Hepatic stellate cell (primary cell): Measurements from ENCODE around the gene GAB2.

Source experiments
- DNase-seq: peaks from one replicate; pipeline ENCODE4 v3.0.0; 2011; ENCODE audit warnings: low spot score

Gene GAB2

DNA sequence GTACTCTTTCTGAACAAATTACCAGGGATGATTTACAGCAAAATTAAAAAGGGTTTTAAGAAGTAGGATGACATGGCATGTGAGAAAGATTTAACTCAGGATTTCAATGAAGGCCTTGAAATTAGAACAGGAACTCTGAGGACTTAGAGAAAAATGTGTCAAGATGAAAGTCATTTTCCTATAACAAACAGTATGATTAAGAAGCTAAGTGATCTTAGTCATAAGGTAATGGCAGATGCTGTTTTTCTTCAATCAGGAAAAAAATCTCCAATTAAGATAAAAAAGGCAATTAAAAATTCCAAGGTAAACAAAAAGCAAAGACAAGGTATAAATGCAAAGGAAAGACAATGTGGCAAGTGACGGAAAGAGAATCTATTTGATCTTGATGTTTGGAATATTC is 73.5 kb downstream of the GAB2 start:
- no peak for DNase-seq

DNA sequence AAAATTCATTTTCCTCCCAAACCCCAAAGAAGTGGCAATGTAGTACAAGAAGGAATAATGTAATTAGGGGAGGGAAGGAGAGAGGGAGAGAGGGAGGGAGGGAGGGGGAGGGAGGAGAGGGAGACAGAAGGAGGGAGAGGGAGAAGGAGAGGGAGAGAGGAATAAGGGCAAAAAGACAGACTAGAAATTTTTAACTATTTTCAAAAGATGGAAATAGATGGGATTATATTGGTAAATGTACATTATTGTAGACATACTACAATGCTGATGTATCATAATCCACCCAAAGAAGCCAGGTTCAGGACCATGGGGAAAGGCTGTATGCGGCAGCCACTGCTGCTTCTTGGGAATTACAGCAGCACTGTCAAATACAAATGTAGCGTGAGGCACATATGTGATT is 74.3 kb downstream of the GAB2 start:
- no peak for DNase-seq

DNA sequence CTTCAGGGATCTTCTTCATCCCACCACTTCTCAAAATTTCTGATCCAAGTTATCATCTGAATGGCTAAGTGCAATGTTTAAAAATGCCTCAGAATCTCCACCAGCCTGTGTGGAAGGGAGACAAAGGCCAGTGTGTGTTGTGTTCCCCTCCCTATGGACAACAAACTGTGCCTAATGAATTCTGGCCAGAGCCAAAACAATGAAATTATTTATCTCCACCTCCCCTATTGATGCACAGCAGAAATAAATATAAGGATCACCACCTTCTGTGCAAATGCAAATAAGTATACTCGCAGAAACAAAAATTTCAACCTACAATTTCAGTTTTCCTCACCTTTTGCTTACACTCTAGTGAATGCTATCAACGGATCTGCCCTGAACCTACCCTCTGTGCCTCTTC is 75.8 kb downstream of the GAB2 start:
- no peak for DNase-seq

DNA sequence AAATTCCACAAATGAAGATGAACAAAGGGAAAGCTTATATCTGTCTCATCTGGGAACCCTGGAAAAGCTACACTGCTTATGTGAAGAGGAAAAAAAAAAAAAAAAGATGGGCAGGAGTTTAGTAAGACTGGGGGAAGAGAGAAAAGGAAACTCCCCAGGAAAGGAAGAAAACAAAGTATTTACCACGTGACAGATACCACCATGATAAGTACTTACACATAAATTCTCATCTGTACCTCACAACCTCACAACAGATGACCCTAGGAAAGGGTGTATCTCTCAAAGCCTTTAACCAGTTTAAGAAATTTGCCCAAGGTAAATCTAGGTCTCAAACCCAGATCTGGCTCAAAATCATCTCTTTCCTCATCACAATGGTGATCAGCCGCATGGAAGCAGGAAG is 77.1 kb downstream of the GAB2 start:
- no peak for DNase-seq

DNA sequence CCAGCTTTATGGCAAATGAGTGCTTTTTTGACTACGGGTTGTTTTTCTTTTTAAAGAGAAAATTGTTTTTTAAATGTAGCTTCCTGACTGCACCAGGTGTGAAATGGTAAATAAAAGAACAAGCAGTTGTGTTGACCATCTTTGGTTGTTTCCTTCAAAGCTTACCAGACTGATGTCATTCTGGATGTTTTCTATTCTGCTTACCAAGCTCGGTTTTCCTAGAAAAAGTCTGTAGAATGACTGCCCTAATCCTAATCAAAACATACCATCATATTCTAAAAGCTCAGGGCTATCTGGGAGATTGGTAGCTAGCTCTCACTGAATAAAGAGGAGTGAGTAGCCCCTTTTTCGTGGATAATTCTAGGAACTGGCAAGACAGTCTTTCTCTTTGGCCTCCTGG is 77.7 kb downstream of the GAB2 start:
- no peak for DNase-seq

DNA sequence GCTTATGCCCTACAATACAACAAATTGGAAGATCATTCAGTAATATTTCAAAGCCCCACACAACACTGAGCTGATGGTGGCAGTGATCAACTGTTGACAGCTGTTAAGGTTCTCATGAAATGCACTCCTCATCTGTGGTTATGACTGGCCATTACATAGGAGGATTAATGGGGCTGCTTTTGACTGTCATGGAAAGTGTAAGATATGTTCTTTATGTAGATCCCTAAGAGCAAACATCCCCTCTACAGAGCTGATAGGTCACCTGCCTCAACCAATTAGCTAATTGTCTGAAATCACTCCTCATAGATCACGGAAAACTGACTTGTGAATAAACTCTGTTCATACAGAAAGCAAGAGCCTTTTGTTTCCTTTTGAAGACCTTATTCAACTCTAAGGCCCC is 78.1 kb downstream of the GAB2 start:
- no peak for DNase-seq

DNA sequence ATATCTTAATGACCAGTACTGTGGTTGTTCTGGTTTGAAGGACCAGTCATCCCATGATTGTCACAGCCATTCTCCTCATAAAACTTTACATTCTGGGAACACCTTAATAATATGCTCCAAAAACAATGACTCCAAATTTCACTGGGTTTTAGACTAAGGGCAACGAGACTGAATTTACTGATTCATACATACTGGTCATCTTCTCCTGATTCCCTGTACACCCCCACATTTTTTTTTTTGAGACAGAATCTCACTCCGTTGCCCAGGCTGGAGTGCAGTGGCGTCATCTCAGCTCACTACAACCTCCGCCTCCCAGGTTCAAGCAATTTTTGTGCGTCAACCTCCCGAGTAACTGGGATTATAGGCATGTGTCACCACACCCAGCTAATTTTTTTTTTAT is 78.9 kb downstream of the GAB2 start:
- DNase-seq: no peak

DNA sequence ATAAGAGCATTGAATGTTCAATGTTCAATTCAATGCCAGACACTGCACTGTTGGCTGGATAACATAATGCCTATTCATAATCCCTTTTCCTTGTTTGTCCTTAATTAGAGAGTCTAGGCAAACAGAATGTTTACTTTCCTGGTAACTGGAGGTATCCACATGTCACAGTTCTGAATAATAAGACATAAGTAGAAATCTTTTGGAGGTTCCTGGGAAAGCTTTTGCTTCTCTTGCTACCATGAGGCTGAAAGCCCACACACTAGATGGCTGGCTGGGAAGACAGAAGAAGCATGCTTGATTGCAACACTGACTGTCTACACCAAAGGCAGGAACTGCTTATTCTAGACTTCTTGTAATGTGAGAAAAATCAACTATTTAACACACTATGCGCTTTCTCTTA is 79.5 kb downstream of the GAB2 start:
- no peak for DNase-seq

DNA sequence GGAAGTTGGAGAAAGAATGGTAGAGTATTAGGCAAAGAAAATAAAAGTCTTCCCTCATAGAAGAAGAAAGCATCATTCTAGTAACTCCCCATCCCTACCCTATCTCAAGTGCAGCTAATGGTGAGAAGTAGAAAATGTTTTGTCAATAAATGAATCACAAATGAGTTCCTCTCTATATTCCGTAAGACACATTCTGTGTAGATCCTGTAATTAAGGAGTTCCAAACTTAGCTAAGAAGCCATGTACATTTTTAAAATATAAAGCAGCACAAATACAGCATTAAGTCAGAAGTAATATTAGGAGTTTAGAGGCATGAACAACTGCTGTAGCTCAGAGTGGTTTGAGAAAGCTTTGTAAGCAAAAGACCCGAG is 80.1 kb downstream of the GAB2 start:
- DNase-seq: no peak

DNA sequence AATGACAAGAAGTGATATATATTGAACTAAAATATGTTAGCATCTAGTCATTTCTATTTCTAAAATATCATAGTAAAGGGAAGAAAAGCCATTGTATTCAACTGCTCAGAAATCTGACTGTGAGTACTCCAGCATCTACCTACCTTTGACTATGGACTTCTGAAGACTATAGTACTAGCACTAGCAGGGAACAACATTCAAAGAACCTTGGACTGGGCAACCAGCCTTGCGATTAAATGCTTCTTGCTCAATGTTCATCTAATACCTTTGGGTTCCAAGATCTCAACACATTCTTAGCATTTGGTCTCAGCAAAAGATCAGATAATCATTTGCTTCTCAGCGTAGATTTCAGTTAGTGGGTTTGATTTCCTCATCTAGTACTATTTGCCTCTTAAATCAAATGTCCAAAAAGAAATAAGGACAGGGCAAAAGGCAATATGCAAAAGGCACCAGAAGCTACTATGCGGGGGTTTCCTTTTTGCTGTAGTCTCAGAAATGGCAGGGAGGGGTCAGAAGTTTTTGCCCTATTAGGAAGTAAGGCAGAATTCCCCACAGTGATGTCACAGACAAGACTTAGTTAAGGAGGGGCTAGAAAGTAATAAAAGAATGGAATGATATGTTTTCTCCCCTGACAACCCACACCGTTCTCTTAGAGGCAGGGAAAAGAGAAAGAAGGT is 80.6 kb downstream of the GAB2 start:
- no peak for DNase-seq

DNA sequence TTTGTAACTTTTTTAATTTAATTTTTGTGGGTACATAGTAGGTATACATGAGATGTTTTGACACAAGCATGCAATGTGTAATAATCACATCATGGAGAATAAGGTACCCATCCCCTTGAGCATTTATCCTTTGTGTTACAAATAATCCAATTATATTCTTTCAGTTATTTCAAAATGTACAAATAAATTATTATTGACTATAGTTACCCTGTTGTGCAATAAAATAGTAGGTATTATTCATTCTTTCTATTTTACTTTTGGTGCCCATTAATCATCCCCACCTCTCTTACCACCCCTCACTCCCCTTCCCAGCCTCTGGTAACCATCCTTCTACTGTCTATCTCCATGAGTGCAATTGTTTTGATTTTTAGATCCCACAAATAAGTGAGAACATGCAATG is 83.5 kb downstream of the GAB2 start:
- no peak for DNase-seq

DNA sequence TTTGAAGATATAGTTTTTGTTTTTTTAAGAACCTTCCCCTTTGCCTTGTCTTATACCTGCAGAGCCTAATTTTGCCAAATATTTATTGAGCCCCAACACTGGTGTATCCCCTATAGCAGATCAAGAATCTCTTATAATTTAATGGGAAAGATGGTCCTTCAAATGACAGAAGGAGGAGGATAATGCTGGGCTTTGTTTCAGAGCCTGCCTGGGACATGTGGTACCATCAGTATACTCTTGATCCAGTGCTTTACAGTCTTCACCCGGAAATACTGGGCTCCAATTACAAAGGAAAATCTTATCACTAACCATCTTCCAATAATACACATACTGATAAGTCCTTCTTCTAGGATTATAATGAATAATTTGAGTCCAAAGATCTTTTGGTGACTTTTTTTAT is 84.7 kb downstream of the GAB2 start:
- no peak for DNase-seq

DNA sequence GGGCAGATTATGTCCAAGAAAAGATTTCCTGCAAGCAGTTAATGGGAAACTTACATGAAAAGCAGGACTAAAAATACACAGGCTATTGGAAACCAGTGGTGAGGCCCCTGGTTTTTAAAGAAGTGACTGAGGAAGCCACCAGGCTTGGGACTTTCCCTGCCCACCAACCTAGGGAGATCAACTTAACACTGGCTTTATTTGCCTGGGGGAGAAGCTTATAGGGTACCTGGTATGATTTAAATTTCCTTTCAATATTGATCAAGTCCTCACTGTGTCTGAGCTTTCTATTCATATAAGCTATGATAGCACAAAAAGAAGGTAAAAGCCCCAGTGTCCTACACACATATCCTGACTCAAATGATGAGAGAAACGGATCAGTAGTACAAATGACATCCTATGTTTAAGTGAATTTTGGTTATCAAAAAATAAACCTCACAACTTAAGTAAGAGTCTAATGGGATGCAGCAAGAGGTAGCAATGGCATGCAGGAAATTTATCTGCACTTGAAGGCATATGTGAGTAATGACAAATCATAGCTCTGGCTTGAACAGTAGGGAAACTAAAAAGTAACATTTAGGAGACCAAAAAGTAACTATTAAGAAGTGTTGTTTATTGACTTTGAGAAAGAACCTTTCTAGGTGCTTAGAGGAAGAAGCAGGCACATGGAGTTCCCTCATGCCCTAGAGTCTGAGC is 85.3 kb downstream of the GAB2 start:
- DNase-seq: no peak

DNA sequence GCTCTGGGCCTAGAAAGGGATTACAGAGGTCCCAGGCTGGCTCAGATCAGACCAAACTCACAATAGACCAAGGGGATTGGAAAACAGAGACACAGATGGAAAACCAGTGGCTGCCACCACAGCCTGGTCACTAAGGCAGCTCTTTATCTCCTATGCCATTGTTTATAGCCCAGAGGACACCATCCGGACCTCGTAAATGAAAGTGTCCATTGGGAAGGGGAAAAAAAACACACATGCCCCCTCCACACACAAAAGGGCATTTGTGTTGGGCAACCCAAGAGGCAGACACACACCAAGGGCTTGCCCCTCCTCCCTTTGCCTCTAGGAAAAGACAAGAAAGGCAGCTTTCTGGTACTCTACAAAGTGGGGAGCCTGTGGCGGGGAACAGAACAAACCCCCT is 85.9 kb downstream of the GAB2 start:
- no peak for DNase-seq

DNA sequence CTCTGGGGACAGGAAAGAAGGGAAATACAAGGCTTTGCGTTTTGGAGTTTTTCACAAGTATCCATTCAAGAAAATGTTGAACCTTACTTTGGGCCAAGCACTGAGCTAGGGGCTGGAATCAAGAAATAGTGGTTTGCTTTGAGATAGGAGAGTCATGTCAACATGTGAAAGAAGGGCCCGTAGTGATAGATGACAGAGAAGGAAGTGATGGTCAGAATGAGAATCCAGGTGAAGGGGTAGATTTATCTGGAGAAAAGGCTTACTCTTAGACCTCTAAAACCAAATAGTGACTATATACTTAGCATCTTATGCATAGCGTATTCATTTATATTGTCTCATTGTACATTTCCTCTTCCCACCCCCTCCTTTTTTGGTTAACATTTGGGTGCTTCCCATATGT is 87.3 kb downstream of the GAB2 start:
- no peak for DNase-seq

DNA sequence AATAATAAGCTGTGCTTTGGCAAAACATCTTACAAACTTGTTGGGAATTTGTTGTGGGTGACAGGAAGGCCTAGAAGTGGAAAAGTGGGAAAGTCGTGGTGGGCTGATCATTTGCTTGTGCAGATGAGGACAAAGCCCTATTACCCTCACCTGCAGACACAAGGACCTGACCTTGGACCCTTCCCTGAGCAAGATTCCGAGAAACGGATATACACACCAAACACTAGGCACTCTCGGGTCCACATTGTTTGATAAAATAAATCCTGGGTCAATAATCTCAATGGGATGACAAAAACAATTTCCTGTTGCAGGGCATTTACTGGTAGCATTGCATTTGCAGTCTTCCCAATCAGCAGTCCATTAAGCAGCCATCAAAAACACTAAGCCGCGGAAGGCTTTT is 89.7 kb downstream of the GAB2 start:
- DNase-seq: no peak

DNA sequence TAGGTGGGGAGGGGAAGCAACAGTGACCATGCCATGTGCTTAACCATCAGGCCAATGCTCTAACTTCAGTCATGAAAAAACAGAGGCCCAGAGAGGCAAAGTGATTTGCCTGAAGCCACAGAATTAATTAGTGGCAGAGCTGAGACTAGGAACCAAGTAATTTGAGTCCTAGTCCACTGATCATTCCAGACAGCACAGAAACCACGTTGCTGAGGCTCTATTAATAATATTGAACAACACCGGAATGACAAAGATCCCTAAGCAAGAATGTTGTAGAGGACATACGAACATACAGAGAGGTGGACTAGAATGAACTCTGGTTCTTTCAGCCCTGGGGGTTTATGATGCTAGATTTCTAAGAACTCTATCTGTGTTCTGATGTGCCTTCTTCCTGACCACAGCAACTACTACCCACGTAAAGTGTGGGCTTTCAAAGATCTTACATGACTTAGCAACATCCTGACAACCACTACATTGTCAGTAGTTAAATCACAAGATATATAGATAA is 92.3 kb downstream of the GAB2 start:
- no peak for DNase-seq

DNA sequence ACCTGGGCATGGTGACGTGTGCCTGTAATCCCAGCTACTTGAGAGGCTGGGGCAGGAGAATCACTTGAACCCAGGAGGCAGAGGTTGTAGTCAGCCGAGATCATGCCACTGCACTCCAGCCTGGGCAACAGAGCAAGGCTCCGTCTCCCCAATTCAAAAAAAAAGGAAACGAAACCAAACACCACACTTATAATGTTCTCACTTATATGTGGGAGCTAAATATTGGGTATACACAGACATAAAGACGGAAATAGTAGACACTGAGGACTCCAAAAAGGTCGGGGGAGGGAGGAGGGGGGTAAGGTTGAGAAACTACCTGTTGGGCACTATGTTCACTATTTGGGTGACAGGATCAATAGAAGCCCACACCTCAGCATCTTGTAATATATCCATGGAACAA is 94.3 kb downstream of the GAB2 start:
- DNase-seq: no peak

DNA sequence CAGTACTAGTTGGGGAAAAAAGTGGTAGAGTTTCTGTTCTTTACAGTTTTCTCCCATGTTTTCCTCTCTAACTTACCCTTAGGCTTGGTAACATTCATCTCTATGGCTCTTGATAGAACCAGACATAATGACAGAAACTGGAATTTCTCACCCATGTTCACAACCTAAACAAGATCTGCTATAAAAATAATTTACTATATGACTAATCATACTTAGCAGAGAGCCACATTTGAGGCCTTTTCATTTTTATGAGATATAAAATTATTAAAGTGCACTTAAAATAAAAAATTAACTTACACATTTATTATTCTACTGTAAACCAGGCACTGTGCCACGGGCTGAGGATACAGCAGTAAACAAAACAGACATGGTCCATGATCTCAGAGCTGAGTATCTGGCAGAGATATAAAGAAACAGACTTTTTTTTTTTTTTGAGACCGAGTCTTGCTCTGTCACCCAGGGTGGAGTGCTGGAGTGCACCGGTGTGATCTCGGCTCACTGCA is 98.1 kb downstream of the GAB2 start:
- DNase-seq: no peak

DNA sequence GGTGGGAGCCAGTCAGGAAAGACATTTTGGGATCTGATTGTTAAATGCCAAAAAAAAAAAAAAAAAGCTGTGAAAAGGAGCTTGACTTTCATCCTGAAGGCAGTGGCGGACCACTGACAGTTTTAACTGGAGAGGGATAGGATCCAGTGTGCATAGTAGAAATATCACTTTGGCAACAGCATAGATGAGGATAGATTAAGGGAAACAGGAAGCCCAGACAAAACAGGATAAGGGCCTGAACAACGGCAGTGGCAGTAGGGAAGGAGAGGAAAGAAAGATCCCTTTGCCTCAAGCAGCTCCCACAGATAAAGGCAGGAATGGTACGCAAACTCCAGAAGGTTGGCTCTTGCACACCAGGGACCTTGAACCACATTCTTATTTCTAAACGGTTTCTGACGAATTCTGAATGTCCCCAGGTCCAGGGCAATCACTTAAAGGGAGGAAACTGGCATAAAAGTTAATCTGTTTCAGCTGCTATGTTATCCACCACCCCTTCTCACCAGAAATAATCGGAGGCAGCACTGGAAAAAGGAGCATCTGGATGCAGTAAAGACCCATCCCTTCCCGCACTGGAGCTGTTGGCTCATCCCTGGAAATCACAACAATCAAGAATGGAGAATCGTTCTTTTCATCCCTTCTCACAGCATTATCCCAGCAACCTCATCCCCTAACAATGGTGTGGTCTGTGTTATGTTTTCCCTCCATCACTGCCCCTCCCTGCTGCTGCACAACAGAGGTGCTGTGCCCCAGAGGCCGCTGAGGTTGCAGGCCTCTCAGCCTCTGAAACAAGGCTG is 99.1 kb downstream of the GAB2 start:
- DNase-seq: no peak

DNA sequence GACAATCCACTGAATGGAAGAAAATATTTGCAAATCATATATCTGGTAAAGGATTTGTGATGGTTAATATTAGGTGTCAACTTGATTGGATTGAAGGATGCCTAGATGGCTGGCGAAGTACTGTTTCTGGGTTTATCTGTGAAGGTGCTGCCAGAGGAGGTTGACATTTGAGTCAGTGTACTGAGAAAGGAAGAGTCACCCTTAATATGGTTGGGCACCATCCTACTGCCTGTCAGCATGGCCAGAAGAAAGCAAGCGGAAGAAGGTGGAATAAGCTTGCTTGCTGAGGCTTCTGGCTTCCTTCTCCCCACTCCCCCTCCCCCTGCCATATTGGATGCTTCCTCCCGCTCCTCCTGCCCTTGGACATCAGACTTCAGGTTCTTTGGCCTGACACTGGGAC is 101.9 kb downstream of the GAB2 start:
- DNase-seq: no peak

DNA sequence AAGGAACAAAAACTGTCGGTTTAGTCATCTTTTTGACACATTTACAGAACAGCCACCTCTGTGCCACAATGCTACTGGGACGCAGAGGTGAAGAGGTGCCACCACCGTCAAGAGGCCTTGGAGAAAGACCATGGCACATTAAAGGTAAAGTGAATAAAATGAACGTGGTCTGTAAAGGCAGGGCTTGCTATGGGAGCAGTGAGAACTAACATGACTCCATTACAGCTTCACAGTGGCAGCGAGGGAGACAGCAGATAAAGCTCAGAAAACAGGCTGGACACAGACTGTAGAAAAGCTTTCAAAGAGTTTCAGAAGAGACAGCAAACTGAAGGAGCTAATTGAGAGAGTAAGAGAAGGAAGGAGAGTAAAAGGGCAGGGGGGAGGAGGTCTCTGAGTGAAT is 102.9 kb downstream of the GAB2 start:
- DNase-seq: no peak

DNA sequence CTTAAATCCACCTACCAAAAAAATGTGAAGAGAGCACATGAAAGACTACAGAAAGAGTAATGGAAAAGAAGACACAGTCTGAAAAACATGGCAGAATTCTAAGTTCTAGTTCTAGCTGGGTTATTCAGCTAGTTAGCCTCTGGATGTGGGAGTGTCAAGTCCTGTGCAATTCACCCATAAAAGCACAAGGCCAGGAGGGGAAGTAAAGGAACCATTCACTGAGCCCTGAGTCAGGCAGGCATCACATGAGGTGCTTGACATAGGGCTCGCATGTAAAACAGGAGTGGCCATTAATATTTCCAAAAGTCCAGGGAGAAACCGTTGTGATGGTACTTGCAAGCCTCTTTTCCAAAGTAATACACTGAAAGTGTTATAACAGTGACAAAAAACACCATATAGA is 103.7 kb downstream of the GAB2 start:
- DNase-seq: no peak
